NCI-H345 (cell line): ENCODE measurements around the gene GFOD2.
"Not testable (repeated sequence)": the region's sequence is repeated elsewhere in the genome, so short reads cannot be mapped to it uniquely, and the experiment has no call there.

Experiments used
- DNase-seq: peaks from one replicate; lab custom pipeline; 2025; lab: John Stamatoyannopoulos, UW

Gene GFOD2

DNA sequence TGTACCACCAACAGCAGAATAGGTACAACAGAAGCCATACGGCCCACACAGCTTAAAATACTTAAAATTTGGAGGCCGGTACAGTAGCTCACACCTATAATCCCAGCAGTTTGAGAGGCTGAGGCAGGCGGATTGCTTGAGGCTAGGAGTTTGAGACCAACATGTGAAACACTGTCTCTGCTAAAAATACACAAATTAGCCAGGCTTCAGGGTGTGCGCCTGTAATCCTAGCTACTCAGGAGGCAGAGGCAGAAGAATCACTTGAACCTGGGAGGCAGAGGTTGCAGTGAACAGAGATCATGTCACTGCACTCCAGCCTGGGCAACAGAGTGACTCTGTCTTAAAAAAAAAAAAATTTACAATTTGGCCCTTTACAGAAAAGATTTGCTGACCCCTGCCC lies 17.0 kb downstream of the GFOD2 start:
- no peak for DNase-seq

DNA sequence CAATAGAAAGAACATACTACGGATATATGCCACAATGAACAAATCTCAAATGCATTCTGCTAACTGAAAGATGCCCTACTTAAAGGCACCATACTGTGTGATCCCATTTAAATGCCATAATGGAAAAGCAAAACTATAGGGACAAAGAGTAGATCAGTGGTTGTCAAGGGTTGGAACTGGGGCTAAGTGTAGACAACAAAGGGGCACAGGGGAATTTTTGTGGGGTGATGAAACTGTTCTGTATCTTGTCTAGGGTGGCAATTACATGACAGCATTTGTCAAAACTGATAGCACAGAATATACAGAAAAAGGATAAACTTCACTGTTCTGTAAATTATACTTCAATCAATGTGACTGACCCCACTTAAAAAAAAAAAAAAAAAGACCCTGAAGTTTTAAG lies 17.7 kb downstream of the GFOD2 start:
- peak; percentile 35 for DNase-seq

DNA sequence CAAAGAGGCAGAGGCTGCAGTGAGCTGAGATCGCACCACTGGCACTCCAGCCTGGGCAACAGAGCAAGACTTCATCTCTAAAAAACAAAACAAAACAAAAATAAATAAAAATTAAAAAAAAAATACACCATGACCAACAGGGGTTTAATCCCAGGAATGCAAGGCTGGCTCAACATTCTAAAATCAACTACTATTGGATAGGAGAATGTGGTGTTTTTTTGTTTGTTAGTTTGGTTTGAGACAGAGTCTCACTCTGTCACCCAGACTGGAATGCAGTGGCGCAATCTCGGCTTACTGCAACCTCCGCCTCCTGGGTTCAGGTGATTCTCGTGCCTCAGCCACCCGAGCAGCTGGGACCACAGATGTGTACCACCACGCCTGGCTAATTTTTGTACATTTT lies 19.9 kb downstream of the GFOD2 start:
- DNase-seq: no peak

GRCh38 chr16:67697422-67698185 lies 21.5 kb downstream of the GFOD2 start:
- DNase-seq: no peak

DNA sequence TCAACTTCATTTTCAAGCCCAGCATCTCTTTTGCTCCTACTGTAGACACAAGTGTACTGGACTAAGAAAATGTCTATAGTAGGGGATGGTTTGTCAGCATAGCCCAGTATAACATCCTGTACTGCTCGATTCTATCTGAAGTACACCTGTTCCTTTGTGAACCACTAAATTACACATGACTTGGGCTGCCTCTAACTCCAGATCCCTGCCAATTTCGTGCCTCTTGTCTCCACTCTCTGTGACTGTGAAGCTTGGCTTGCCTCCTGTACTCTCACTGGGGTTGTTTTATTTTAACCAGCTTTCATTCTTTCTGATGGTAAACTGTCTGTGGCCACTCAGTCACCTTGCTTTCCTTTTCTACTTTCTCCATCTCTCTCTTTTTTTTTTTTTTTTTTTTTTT lies 24.5 kb downstream of the GFOD2 start:
- no peak for DNase-seq

DNA sequence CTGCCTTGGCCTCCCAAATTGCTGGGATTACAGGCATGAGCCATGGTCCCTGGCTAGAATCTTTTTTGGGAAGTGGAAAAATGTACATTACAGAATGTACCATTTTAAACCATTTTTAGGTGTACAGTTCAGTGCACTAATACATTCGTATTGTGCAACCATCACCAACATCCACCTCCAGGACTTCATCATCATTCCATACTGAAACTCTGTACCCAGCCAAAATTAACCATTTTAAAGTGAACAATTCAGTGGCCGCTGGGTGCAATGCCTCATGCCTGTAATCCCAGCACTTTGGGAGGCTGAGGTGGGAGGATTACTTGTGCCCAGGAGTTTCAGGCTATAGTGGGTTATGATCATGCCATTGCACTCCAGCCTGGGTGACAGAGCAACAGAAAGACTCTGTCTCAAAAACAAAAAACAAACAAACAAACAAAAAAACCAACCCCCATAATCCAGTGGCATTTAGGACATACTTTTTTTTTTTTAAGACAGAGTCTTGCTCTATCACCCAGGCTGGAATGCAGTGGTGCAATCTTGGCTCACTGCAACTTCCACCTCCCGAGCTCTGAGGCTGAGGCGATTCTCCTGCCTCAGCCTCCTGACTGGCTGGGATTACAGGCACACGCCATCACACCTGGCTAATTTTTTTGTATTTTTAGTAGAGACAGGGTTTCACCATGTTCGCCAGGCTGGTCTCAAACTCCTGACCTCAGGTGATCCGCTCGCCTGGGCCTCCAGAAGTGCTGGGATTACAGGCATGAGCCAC lies 25.4 kb downstream of the GFOD2 start:
- DNase-seq: not testable (repeated sequence)

GRCh38 chr16:67685388-67686112 lies 33.6 kb downstream of the GFOD2 start:
- no peak for DNase-seq

- DNase-seq: no peak
Observed at GRCh38 chr16:67683767-67684166, 35.3 kb downstream of the GFOD2 start.

DNA sequence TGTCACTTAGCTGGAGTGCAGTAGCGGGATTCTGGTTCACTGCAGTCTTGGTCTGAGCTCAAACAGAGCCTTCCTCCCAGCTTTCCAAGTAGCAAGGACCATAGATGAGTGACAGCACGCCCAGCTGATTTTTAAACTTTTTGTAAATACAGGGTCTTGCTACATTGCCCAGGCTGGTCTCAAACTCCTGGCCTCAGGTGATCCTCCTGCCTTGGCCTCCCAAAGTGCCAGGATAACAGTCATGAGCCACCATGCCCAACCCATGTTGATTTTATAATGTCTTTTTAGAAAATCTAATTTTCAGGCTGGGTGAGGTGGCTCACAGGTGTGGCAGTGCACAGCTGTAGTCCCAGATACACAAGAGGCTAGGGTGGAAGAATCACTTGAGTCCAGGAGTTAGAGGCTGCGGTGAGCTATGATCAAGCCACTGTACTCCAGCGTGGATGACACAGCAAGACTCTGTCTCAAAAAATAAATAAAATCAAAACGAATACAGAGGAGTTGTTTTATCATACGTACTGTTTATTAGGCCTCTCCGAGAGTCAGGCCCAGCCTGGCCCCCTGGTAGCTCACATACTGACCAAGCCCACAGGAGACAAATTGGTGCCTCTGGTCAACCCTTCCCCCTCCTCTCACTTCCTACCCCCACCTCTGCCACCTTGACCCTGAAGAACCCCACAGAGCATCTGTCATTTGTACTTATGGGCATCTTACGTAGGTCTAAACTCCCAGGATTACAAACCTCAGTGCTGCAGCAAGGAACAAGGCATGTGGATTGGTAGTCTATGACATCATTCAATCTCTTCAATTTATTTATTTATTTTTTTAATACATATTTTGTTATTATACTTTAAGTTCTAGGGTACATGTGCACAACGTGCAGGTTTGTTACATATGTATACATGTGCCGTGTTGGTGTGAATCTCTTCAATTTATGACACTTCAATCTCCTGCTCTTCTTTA lies 38.9 kb downstream of the GFOD2 start:
- DNase-seq: no peak

- DNase-seq: no peak
Observed at GRCh38 chr16:67678354-67679023, 40.6 kb downstream of the GFOD2 start.

DNA sequence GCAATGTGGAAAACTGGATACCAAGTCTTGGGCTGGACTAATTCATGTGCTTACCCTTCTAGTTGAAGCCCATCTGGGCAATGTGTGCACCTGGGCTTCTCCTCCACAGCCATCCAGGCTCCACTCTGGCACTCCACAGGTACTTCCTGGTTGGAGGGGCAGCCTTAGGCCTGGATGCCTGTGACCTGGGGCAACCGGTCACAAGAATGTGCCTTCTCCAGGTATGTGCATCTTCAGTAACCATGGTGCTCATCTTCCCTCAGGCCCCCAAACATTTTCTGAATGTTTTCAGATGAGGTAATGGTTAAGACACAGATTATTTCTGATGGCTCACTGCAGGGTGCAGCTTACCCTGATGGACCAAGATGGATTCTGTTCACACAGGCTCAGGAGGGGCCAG lies 41.4 kb downstream of the GFOD2 start:
- DNase-seq: no peak

- no peak for DNase-seq
Observed at GRCh38 chr16:67676939-67677338, 42.2 kb downstream of the GFOD2 start.

DNA sequence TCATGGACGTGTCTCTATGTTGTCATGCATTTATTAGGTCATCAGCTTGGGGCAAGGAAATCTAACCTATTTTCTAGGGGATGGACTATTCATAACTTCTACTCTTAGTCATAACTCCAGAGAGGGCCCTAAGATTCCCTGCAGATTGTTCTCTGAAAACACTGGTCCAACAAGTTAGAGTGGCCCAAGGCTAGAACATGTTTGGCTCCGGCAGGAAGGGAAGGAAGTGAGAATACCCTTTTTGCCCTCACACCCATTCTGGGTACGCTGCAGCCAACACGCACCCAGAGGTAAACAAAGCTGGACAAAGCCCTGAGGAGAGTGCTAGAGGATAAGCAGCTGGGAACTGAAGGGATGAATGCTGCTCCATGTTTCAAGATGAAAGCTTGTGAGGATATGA lies 42.6 kb downstream of the GFOD2 start:
- no peak for DNase-seq

DNA sequence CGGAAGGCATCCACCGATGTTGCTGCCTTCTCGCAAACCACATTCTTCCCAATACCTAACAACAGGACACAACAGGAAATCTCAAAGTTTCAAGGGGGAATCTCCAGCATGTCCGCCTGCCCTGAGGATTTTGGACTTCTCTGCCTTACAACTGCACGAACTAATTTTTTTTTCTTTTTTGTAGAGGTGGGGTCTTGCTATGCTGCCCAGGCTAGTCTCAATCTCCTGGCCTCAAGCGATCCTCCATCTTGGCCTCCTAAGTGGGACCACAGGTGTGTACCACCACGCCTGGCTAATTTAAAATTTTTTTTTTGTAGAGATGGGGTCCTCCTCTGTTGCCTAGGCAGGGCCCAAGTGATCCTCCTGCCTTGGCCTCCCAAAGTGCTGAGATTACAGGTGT lies 43.1 kb downstream of the GFOD2 start:
- no peak for DNase-seq

- no peak for DNase-seq
Observed at GRCh38 chr16:67675579-67675935, 43.6 kb downstream of the GFOD2 start.

DNA sequence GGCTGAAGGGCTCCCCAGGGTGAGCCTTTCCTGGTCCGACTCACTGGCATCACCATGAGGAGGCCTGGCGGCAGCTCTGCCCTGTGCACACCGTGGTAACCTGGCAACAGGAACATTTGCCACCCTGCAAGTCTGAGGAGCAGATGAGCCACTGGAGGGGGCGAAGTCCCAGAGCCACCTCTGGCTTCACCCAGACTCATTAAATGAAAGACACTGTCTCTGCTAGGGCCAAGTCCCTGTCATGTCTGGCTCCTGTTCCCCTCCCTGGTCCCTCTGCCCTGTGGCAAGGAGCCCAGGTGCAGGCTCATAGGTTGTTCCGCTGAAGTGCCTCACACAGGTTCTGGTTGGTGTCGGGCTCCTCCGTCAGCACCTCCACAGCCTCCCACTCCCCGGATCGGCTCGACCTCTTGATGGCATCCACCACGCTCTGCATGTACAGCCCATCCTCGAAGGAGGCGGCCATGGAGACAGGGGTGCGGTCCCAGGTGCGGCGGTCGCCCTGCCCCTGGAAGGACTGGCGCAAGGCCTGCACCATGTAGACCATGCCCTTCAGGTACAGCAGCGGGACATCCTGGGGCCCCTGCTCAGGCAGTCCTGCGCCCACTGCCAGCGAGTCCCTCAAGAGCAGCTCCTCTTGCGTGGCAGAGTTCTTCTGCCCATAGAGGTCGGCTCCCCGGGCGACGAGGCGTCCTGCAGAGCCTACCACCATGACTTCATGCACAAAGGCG lies 44.1 kb downstream of the GFOD2 start:
- no peak for DNase-seq

- no peak for DNase-seq
Observed at GRCh38 chr16:67673712-67674580, 45.2 kb downstream of the GFOD2 start.

DNA sequence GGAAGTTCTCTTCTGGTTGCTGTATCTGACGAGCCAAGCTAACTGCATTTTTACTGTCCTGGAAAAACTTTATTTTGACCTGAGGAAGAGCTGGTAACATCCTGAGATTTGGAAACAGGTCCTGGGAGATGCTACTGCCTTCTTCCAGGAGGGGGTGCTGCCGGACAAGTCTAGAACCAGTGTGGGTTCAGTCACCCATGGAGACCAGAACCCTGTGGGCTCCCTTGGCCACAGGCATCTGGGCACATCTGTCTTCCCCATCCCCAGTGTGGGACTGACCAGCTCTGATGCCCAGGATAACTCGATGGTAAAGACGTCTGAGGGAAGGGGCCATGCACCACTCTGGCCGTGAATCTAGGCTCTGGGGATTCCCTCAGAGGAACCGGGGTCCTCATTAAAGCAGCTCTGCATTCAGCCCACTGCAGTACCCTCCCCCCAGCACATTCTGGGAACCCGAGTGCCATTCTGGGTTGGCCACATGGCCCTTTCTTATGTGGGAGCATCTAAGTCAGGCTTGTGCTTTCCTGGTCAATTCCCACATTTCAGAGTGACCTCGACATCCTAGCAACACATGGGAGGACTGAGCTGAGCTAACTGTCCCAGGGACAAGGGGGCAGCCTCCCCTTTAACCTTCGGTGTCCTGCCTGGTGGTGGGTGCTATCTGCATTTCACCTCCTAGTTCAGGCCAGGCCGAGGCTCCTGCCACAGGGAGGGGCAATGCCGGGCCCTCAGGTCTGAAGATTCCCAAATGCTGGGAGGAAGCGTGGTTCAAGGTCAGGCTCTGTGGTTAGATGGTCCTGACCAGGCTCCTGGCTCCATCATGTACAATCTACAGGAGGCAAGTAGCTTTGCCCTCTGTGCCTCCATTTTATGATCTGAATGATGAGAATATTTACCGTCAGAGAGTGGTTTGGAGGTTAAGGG lies 46.1 kb downstream of the GFOD2 start:
- no peak for DNase-seq
